Adrenal gland (tissue), 12 donors: ENCODE results near the gene ZNF48. TPM values are rescaled to one million over a fixed set of nuclear protein-coding genes. Genes with fewer than 3 reads are reported as not detected.
"Not testable (repeated sequence)": the region's sequence is repeated elsewhere in the genome, so short reads cannot be mapped to it uniquely, and the experiment has no call there.

Source experiments
- DNase-seq, 7 donors: peaks; one replicate each; pipeline ENCODE4 v3.0.0-alpha.2; 2019 to 2020
- H3K27ac ChIP-seq, 5 donors: fragments of 200-600 bp; sonication (generic) in 4 of 5; 1 replicate in 3 of 5; 2 replicates in 2 of 5; pipeline versions ENCODE4 v1.5.1 to v1.8.0; 2016 to 2020; ENCODE audit warnings: mild to moderate bottlenecking in 1 of 5
- H3K27me3 ChIP-seq: fragments of 200-600 bp; 2 replicates; pipeline ENCODE4 v1.8.0; 2021
- H3K36me3 ChIP-seq, 2 donors: fragments of 200-600 bp; replicated peaks in 1 of 2; 1 replicate in 1 of 2; 2 replicates in 1 of 2; pipeline versions ENCODE4 v1.5.1 to v1.8.0; 2018 to 2022
- H3K4me1 ChIP-seq, 2 donors: fragments of 200-600 bp; replicated peaks in 1 of 2; 1 replicate in 1 of 2; 2 replicates in 1 of 2; pipeline versions ENCODE4 v1.5.1 to v1.8.0; 2018 to 2021
- H3K4me3 ChIP-seq, 4 donors: fragments of 200-600 bp; sonication (generic) in 3 of 4; one replicate each; pipeline ENCODE4 v1.5.1; 2016 to 2018
- H3K9me3 ChIP-seq, 3 donors: fragments of 200-600 bp; sonication (generic) in 1 of 3; replicated peaks in 1 of 3; 1 replicate in 2 of 3; 2 replicates in 1 of 3; pipeline versions ENCODE4 v1.5.1 to v1.8.0; 2016 to 2021
- POLR2A ChIP-seq, 2 donors: fragments of 450-650 bp; IDR thresholded peaks; one replicate each; pipeline ENCODE4 v1.6.1; 2017; ENCODE audit warnings: antibody characterized with exemption in 2 of 2, mild to moderate bottlenecking in 2 of 2, moderate library complexity in 1 of 2
- WGBS, 4 donors: extraction: QIAGEN DNeasy Blood & Tissue Kit in 2 of 4; methylation state at CpG; one replicate each; pipeline versions ENCODE4 v1.1.5 to v1.1.7; 2013 to 2017; 5-methylcytosine and 5-hydroxymethylcytosine counted together
- intact Hi-C, 2 donors: fragments of 100-400 bp; cut with DNase I; formaldehyde crosslinking; loops; one replicate each; pipeline versions ENCODE4 v1.14.1 to v1.15.0; 2022 to 2023
- polyA plus RNA-seq, 3 donors: library from polyadenylated mRNA; stranded (reverse); fragments of 200-250 nt in 2 of 3; fragments of 350-450 nt in 1 of 3; fragmentation: Illumina TruSeq in 1 of 3; extraction: RNeasy Lipid Tissue Mini Kit (QIAGEN cat#74804) in 1 of 3; gene quantifications; one replicate each; pipeline ENCODE4 v1.2.3, GENCODE V29; 2013 to 2014
- total RNA-seq, 9 donors: library from RNA; depleted of rRNA in 4 of 9; stranded (reverse); fragments of >200 nt in 4 of 9; fragments of 120-200 nt in 1 of 9; fragmentation: NEBNext Ultra II Directional in 1 of 9; extraction: Animal tissue kit (Norgen Biotek cat#: 25700) in 1 of 9; gene quantifications; one replicate each; pipeline versions ENCODE4 v1.1.0 to v1.2.4, GENCODE V29; 2013 to 2023
- TF ChIP-seq, protein P1 (sequence below), 6 experiments: fragments of 450-650 bp in 4 of 6; fragments of 200-600 bp in 2 of 6; sonication (generic) in 1 of 6; IDR thresholded peaks; 1 replicate in 5 of 6; 2 replicates in 1 of 6; pipeline versions ENCODE4 v1.5.1 to v1.8.0; 2016 to 2021; ENCODE audit warnings: antibody characterized with exemption in 6 of 6, mild to moderate bottlenecking in 2 of 6, moderate library complexity in 1 of 6
- donor health status: healthy with polysubstance abuse.
- donor health status: Bipolar disorder and iron deficiency.
- donor health status: DM: yes; HTN: yes; CAD: no.
- donor health status: DM: no; HTN: no; CAD: no.
- donor health status: DM: no; HTN: no; CAD: no.
- donor health status: DM: yes; HTN: yes; CAD: no.

The ZNF48 gene
- total and polyA plus RNA-seq, 12 donors: 2.6 to 23.8 (median 8.2) TPM

DNA sequence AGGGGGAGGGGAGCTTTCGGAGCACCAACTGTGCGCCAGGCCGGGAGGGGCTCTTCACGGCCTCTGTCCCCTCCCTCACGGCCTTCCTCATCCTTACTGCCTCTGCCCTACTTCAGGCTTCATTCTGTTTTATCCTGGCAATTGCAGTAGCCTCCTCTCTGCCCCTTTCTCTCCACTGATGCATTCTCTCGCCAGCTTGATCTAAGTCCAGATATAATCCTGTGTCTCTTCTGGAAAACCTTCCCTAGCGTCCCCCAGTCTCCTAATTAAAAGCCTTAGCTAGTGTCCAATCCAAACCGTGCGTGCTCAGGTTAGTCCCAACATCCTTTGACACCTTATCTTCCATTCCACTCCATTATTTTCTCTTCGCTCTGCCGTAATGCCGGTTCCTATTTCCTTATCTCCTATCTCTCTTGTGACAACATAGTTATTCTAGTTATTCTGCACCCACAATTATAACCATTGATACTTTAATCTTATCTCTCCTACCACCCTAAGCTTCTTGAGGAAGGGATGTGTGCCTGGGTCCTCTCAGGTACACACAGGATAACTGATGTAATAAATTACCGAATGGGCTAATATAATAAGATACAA lies 869 bp downstream of the ZNF48 start:
- H3K9me3 ChIP-seq: no peaks in the 10 kb centered on the region
- H3K4me3 ChIP-seq: peak overlapping the region in 3 of 4 donors; percentile 38 to 100 (median 71)
- no peak for TF ChIP-seq POLR2A (IDR thresholded peaks at IDR 0.05)
- TF ChIP-seq, protein P1, sequence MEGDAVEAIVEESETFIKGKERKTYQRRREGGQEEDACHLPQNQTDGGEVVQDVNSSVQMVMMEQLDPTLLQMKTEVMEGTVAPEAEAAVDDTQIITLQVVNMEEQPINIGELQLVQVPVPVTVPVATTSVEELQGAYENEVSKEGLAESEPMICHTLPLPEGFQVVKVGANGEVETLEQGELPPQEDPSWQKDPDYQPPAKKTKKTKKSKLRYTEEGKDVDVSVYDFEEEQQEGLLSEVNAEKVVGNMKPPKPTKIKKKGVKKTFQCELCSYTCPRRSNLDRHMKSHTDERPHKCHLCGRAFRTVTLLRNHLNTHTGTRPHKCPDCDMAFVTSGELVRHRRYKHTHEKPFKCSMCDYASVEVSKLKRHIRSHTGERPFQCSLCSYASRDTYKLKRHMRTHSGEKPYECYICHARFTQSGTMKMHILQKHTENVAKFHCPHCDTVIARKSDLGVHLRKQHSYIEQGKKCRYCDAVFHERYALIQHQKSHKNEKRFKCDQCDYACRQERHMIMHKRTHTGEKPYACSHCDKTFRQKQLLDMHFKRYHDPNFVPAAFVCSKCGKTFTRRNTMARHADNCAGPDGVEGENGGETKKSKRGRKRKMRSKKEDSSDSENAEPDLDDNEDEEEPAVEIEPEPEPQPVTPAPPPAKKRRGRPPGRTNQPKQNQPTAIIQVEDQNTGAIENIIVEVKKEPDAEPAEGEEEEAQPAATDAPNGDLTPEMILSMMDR (IDR thresholded peaks at IDR 0.05): no peak
- H3K27ac ChIP-seq: peak overlapping the region in 4 of 5 donors; percentile 75 to 91 (median 82)
- no peaks in the 10 kb centered on the region for H3K27me3 ChIP-seq
- H3K4me1 ChIP-seq: peaks cover 13 to 30% of the 10 kb centered on the region in 2 donors
- H3K36me3 ChIP-seq: peaks cover 0 to 17% of the 10 kb centered on the region in 2 donors
- intact Hi-C loops: no loop called here
- 11 to 14% (median 13%) methylated on average over 13 of the region's 13 CpGs for WGBS, 4 donors
- DNase-seq: no peak

DNA sequence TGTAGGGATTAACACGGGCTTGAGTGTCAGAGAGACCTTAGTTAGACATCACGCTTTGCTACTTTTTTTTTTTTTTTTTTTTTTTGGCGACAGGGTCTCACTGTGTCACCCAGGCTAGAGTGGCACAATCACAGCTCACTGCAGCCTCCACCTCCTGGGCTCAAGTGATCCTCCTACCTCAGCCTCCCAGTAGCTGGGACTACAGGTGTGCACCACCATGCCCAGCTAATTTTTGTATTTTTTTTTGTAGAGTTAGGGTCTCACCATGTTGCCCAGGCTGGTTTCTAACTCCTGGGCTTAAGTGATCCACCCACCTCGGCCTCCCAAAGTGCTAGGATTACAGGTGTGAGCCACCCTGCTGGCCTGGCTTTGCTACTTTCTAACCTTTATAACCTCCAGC lies 1.4 kb downstream of the ZNF48 start:
- H3K27ac ChIP-seq, DNase-seq, H3K9me3 ChIP-seq, H3K4me3 ChIP-seq, H3K27me3 ChIP-seq, intact Hi-C loops: not testable (repeated sequence)
- Histone ChIP-seq H3K4me1 (peaks cover 13 to 31% of the 10 kb centered on the region in 2 donors), H3K36me3 (peaks cover 0 to 17% of the 10 kb centered on the region in 2 donors)
- WGBS, 4 donors: 77 to 89% (median 83%) methylated on average over 4 of the region's 4 CpGs

DNA sequence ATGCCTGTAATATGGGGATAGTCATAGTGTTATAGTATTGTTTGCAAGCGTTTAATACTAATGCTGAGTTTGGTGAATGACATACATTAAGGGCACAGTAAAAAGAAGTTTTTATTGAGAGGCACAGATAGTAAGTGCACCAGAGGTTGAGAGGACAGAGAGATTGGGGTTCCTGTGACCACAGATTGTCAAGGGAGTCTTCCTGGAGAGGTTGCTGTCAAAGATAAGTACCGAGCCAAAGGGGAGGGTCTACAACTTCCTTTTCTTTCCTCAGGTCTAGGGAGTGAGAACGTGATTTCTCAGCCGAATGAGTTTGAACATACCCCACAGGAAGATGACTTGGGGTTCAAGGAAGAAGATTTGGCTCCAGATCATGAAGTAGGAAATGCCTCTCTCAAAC lies 1.8 kb downstream of the ZNF48 start:
- 74 to 85% (median 81%) methylated on average over 4 of the region's 4 CpGs for WGBS, 4 donors
- TF ChIP-seq POLR2A (IDR thresholded peaks at IDR 0.05): no peak
- TF ChIP-seq, protein P1 (IDR thresholded peaks at IDR 0.05): no peak

DNA sequence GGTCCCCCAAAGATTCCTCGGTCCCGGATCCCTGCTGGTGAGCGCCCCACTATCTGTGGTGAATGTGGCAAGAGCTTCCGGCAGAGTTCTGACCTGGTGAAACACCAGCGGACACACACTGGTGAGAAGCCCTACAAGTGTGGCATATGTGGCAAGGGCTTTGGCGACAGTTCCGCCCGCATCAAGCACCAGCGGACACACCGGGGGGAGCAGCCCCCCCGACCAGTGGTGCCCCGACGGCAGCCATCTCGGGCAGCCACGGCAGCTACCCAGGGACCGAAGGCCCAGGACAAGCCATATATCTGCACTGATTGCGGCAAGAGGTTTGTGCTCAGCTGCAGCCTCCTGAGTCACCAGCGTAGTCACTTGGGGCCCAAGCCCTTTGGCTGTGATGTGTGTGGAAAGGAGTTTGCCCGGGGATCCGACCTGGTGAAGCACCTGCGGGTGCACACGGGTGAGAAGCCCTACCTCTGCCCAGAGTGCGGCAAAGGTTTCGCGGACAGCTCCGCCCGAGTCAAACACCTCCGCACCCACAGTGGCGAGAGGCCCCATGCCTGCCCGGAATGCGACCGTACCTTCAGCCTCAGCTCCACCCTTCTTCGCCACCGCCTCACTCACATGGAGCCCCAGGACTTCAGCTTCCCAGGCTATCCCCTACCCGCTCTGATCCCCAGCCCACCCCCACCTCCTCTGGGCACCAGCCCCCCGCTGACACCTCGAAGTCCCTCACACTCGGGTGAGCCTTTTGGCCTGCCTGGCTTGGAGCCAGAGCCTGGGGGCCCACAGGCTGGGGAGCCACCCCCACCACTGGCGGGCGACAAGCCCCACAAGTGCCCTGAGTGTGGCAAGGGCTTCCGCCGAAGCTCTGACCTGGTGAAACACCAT lies 2.8 kb downstream of the ZNF48 start:
- intact Hi-C loops: no loop called here
- 90 to 96% (median 93%) methylated on average over 18 to 42 of the region's 42 CpGs for WGBS, 4 donors
- DNase-seq: no peak
- Histone ChIP-seq H3K4me1 (peaks cover 13 to 31% of the 10 kb centered on the region in 2 donors), H3K4me3 (no peak overlapping the region), H3K36me3 (peaks cover 0 to 17% of the 10 kb centered on the region in 2 donors), H3K27me3 (no peaks in the 10 kb centered on the region), H3K9me3 (no peaks in the 10 kb centered on the region), H3K27ac (no peak overlapping the region)
- TF ChIP-seq POLR2A (IDR thresholded peaks at IDR 0.05): no peak
- TF ChIP-seq, protein P1 (IDR thresholded peaks at IDR 0.05): no peak

More for the DNA sequence above, 1.8 kb downstream of the ZNF48 start:
- peaks cover 0 to 17% of the 10 kb centered on the region in 2 donors for H3K36me3 ChIP-seq
- intact Hi-C loops: no loop called here
- H3K4me1 ChIP-seq: peaks cover 13 to 31% of the 10 kb centered on the region in 2 donors
- DNase-seq: no peak
- H3K9me3 ChIP-seq: no peaks in the 10 kb centered on the region
- no peaks in the 10 kb centered on the region for H3K27me3 ChIP-seq
- no peak overlapping the region for H3K27ac ChIP-seq
- H3K4me3 ChIP-seq: no peak overlapping the region
